HG02623 (cell line): Measurements from ENCODE around the gene ARHGAP4.

ENCODE experiments used
- ATAC-seq: cut with Tn5 transposase; IDR thresholded peaks from one replicate; pipeline ENCODE4 v1.9.1; 2021; ENCODE audit warnings: moderate library complexity; ENCODE audit not compliant: unreplicated experiment

ARHGAP4 gene

GRCh38 chrX:153884136-153884535 is 41.9 kb downstream of the ARHGAP4 start:
- ATAC-seq: no peak

GRCh38 chrX:153883163-153883843 is 42.8 kb downstream of the ARHGAP4 start:
- no peak for ATAC-seq

- ATAC-seq: no peak
Measured at GRCh38 chrX:153882557-153882956, 43.5 kb downstream of the ARHGAP4 start.

GRCh38 chrX:153882086-153882498 is 44.0 kb downstream of the ARHGAP4 start:
- no peak for ATAC-seq

GRCh38 chrX:153881281-153881680 is 44.8 kb downstream of the ARHGAP4 start:
- no peak for ATAC-seq

GRCh38 chrX:153880440-153880815 is 45.6 kb downstream of the ARHGAP4 start:
- ATAC-seq: no peak

GRCh38 chrX:153879741-153880439 is 46.2 kb downstream of the ARHGAP4 start:
- no peak for ATAC-seq

- no peak for ATAC-seq
Measured at GRCh38 chrX:153878969-153879653, 47.0 kb downstream of the ARHGAP4 start.

- ATAC-seq: no peak
Measured at GRCh38 chrX:153878345-153878744, 47.7 kb downstream of the ARHGAP4 start.

- ATAC-seq: no peak
Measured at GRCh38 chrX:153877571-153878261, 48.3 kb downstream of the ARHGAP4 start.

GRCh38 chrX:153876112-153876491 is 50.0 kb downstream of the ARHGAP4 start:
- no peak for ATAC-seq

GRCh38 chrX:153875391-153876111 is 50.5 kb downstream of the ARHGAP4 start:
- no peak for ATAC-seq

GRCh38 chrX:153874366-153875125 is 51.5 kb downstream of the ARHGAP4 start:
- no peak for ATAC-seq

GRCh38 chrX:153874085-153874365 is 52.0 kb downstream of the ARHGAP4 start:
- no peak for ATAC-seq

- ATAC-seq: no peak
Measured at GRCh38 chrX:153873282-153874084, 52.6 kb downstream of the ARHGAP4 start.

GRCh38 chrX:153871946-153872878 is 53.9 kb downstream of the ARHGAP4 start:
- ATAC-seq: no peak

GRCh38 chrX:153871451-153871850 is 54.6 kb downstream of the ARHGAP4 start:
- no peak for ATAC-seq

- no peak for ATAC-seq
Measured at GRCh38 chrX:153870791-153871360, 55.2 kb downstream of the ARHGAP4 start.
